H1 (cell line): ENCODE measurements around the gene TIE1. TPM values are rescaled to one million over a fixed set of nuclear protein-coding genes. Genes with fewer than 3 reads are reported as not detected.

Experiments
- CTCF ChIA-PET: fragments of 300-600 bp; sonication (Branson Sonifier 250); formaldehyde crosslinking; loops from one replicate; lab custom pipeline; 2021; ENCODE audit not compliant: partially characterized antibody; lab: Charles Lee
- POLR2A ChIA-PET: fragments of 300-600 bp; sonication (Branson Sonifier 250); formaldehyde crosslinking; loops from one replicate; lab custom pipeline; 2021; ENCODE audit warnings: inconsistent platforms; ENCODE audit not compliant: partially characterized antibody; lab: Charles Lee
- DNase-seq, 2 experiments: peaks; one replicate each; pipeline versions ENCODE4 v3.0.0 to v3.0.0-alpha.2; 2010 to 2022; ENCODE audit warnings: low spot score in 2 of 2, low read depth in 1 of 2, mixed read lengths in 1 of 2
- FAIRE-seq: peaks from 2 replicates; lab custom pipeline; 2011; peaks lifted over from hg19 to GRCh38; lab: Jason Lieb, UNC
- H2AFZ ChIP-seq: 2 replicates; pipeline ENCODE4 v1.8.1; 2012; ENCODE audit warnings: low read length, inconsistent platforms
- H2AK5ac ChIP-seq: 2 replicates; pipeline ENCODE4 v1.6.1; 2013; ENCODE audit warnings: low read depth, low read length
- H2BK120ac ChIP-seq: replicated peaks from 2 replicates; pipeline ENCODE3; 2013; ENCODE audit warnings: low read depth, low read length, inconsistent platforms
- H2BK12ac ChIP-seq: 2 replicates; pipeline ENCODE4 v1.6.1; 2013; ENCODE audit warnings: low read depth, low read length
- H2BK15ac ChIP-seq: 2 replicates; pipeline ENCODE4 v1.6.1; 2013; ENCODE audit warnings: low read length
- H2BK20ac ChIP-seq: 2 replicates; pipeline ENCODE4 v1.6.1; 2013; ENCODE audit warnings: low read length
- H2BK5ac ChIP-seq: 2 replicates; pipeline ENCODE4 v1.6.1; 2013; ENCODE audit warnings: low read depth, low read length
- H3K14ac ChIP-seq: 2 replicates; pipeline ENCODE4 v1.6.1; 2013; ENCODE audit warnings: inconsistent platforms; ENCODE audit not compliant: insufficient read length
- H3K18ac ChIP-seq: 2 replicates; pipeline ENCODE4 v1.6.1; 2013; ENCODE audit warnings: low read length; ENCODE audit errors: extremely low read depth
- H3K23ac ChIP-seq: 2 replicates; pipeline ENCODE4 v1.6.1; 2013; ENCODE audit warnings: inconsistent platforms; ENCODE audit not compliant: insufficient read length
- H3K23me2 ChIP-seq: 2 replicates; pipeline ENCODE4 v1.6.1; 2013; ENCODE audit warnings: low read depth, low read length
- H3K27ac ChIP-seq: 2 replicates; pipeline ENCODE4 v1.6.1; 2011; ENCODE audit warnings: low read depth, low read length, inconsistent platforms
- H3K27me3 ChIP-seq, 4 experiments: replicated peaks in 1 of 4; 1 replicate in 1 of 4; 2 replicates in 3 of 4; pipeline versions ENCODE4 v1.6.1 to v1.8.1; 2011 to 2013; ENCODE audit warnings: low read length in 3 of 4, mild to moderate bottlenecking in 3 of 4, inconsistent platforms in 2 of 4, mixed read lengths in 2 of 4, moderate library complexity in 1 of 4; ENCODE audit not compliant: control insufficient read depth in 3 of 4, insufficient read depth in 3 of 4; ENCODE audit errors: extremely low read depth in 1 of 4
- H3K36me3 ChIP-seq, 4 experiments: 2 replicates each; pipeline versions ENCODE4 v1.6.1 to v1.8.1; 2011 to 2013; ENCODE audit warnings: mild to moderate bottlenecking in 4 of 4, low read length in 3 of 4, moderate library complexity in 2 of 4, control low read depth in 1 of 4, inconsistent platforms in 1 of 4; ENCODE audit not compliant: insufficient read depth in 4 of 4, control insufficient read depth in 2 of 4
- H3K4ac ChIP-seq: replicated peaks from 2 replicates; pipeline ENCODE3; 2013; ENCODE audit warnings: low read length, low read depth, mixed read lengths, inconsistent platforms; ENCODE audit not compliant: insufficient read length
- H3K4me1 ChIP-seq, 4 experiments: replicated peaks in 1 of 4; 1 replicate in 1 of 4; 2 replicates in 3 of 4; pipeline versions ENCODE4 v1.6.1 to v1.8.1; 2011 to 2013; ENCODE audit warnings: low read length in 3 of 4, inconsistent platforms in 2 of 4, mixed read lengths in 1 of 4; ENCODE audit not compliant: insufficient read depth in 4 of 4, control insufficient read depth in 3 of 4
- H3K4me2 ChIP-seq, 2 experiments: 2 replicates each; pipeline versions ENCODE4 v1.6.1 to v1.8.1; 2011 to 2013; ENCODE audit warnings: low read depth in 2 of 2, low read length in 2 of 2, control low read depth in 1 of 2, inconsistent platforms in 1 of 2, mild to moderate bottlenecking in 1 of 2; ENCODE audit not compliant: insufficient read depth in 1 of 2
- H3K4me3 ChIP-seq, 4 experiments: fragments of 200-600, 300-600 bp in 1 of 4; sonication (generic), shearing (Covaris generic), sonication (Bioruptor Twin) in 1 of 4; 2 replicates each; pipeline versions ENCODE4 v1.5.1 to v1.8.1; 2011 to 2016; ENCODE audit warnings: low read length in 4 of 4, low read depth in 3 of 4, control low read depth in 2 of 4, inconsistent platforms in 2 of 4, mild to moderate bottlenecking in 2 of 4, mixed read lengths in 1 of 4, moderate library complexity in 1 of 4; ENCODE audit not compliant: insufficient read depth in 2 of 4; ENCODE audit errors: extremely low read depth in 1 of 4
- H3K56ac ChIP-seq: replicated peaks from 2 replicates; pipeline ENCODE3; 2013; ENCODE audit warnings: low read depth, mild to moderate bottlenecking, mixed read lengths, low read length, inconsistent platforms; ENCODE audit not compliant: insufficient read length
- H3K79me1 ChIP-seq: 2 replicates; pipeline ENCODE4 v1.6.1; 2013; ENCODE audit warnings: low read depth, low read length, control low read depth
- H3K79me2 ChIP-seq, 2 experiments: 2 replicates each; pipeline versions ENCODE4 v1.6.1 to v1.8.1; 2012 to 2013; ENCODE audit warnings: low read length in 2 of 2, mild to moderate bottlenecking in 2 of 2, inconsistent platforms in 1 of 2; ENCODE audit not compliant: insufficient read depth in 2 of 2, control insufficient read depth in 1 of 2
- H3K9ac ChIP-seq, 4 experiments: replicated peaks in 1 of 4; 1 replicate in 1 of 4; 2 replicates in 3 of 4; pipeline versions ENCODE4 v1.6.1 to v1.8.1; 2011 to 2013; ENCODE audit warnings: low read depth in 3 of 4, low read length in 3 of 4, control low read depth in 2 of 4, mild to moderate bottlenecking in 2 of 4, moderate library complexity in 2 of 4, inconsistent platforms in 1 of 4; ENCODE audit errors: extremely low read depth in 1 of 4
- H3K9me3 ChIP-seq, 2 experiments: 2 replicates each; pipeline versions ENCODE4 v1.6.1 to v1.8.1; 2012 to 2013; ENCODE audit warnings: mild to moderate bottlenecking in 2 of 2, moderate library complexity in 2 of 2, control low read depth in 1 of 2, inconsistent platforms in 1 of 2, low read depth in 1 of 2, low read length in 1 of 2, mixed read lengths in 1 of 2; ENCODE audit not compliant: insufficient read depth in 2 of 2
- H4K20me1 ChIP-seq, 2 experiments: replicated peaks in 1 of 2; 2 replicates each; pipeline versions ENCODE3 to v1.8.1; 2011 to 2013; ENCODE audit warnings: inconsistent platforms in 2 of 2, low read length in 2 of 2, mild to moderate bottlenecking in 1 of 2; ENCODE audit not compliant: insufficient read depth in 2 of 2, control insufficient read depth in 1 of 2
- H4K5ac ChIP-seq: 2 replicates; pipeline ENCODE4 v1.6.1; 2013; ENCODE audit warnings: low read length, low read depth, mixed read lengths, inconsistent platforms; ENCODE audit not compliant: insufficient read length
- H4K8ac ChIP-seq: 2 replicates; pipeline ENCODE4 v1.8.0; 2013; ENCODE audit warnings: mild to moderate bottlenecking, moderate library complexity, low read length, inconsistent platforms; ENCODE audit not compliant: insufficient read depth; ENCODE audit errors: extremely low read depth
- H4K91ac ChIP-seq: replicated peaks from 2 replicates; pipeline ENCODE3; 2013; ENCODE audit warnings: low read length, mixed read lengths, inconsistent platforms; ENCODE audit not compliant: insufficient read length
- HDAC6 ChIP-seq: IDR thresholded peaks from one replicate; pipeline ENCODE4 v1.7.1; 2012; ENCODE audit warnings: low read depth, mild to moderate bottlenecking, inconsistent platforms, low read length, moderate library complexity
- JUN ChIP-seq: IDR thresholded peaks from 2 replicates; pipeline ENCODE4 v1.6.1; 2011; ENCODE audit warnings: low read depth, mild to moderate bottlenecking, improper control_type of control experiment, low read length
- POLR2AphosphoS5 ChIP-seq: IDR thresholded peaks from 2 replicates; pipeline ENCODE4 v1.6.1; 2011; ENCODE audit warnings: low read depth, low read length
- POU5F1 ChIP-seq: IDR thresholded peaks from 2 replicates; pipeline ENCODE4 v1.6.1; 2011; ENCODE audit warnings: low read depth, mild to moderate bottlenecking, low read length, moderate library complexity
- RFX5 ChIP-seq: IDR thresholded peaks from 2 replicates; pipeline ENCODE4 v1.6.1; 2011; ENCODE audit warnings: low read depth, low read length, improper control_type of control experiment, borderline replicate concordance
- SIN3A ChIP-seq, 2 experiments: IDR thresholded peaks in 1 of 2; conservative IDR thresholded peaks in 1 of 2; 2 replicates each; pipeline ENCODE4 v1.6.1; 2011 to 2012; ENCODE audit warnings: low read length in 2 of 2, improper control_type of control experiment in 1 of 2, low read depth in 1 of 2, mild to moderate bottlenecking in 1 of 2
- SP2 ChIP-seq: IDR thresholded peaks from 2 replicates; pipeline ENCODE4 v1.6.1; 2012; ENCODE audit warnings: mild to moderate bottlenecking, low read length, inconsistent platforms
- TAF1 ChIP-seq: IDR thresholded peaks from 2 replicates; pipeline ENCODE4 v1.6.1; 2011; ENCODE audit warnings: mild to moderate bottlenecking, low read depth, low read length
- WGBS, 2 experiments: shearing (Covaris generic) in 1 of 2; methylation state at CpG; one replicate each; pipeline versions ENCODE4 v1.1.6 to v1.1.7; 2013 to 2015; ENCODE audit warnings: low lambda C conversion rate in 2 of 2, mixed read lengths in 2 of 2, inconsistent platforms in 1 of 2, low coverage in 1 of 2, missing lambda C conversion rate in 1 of 2; ENCODE audit not compliant: insufficient replicate concordance in 2 of 2, insufficient coverage in 1 of 2, insufficient read length in 1 of 2; ENCODE audit errors: extremely low coverage in 1 of 2, missing lambda C conversion rate in 1 of 2; 5-methylcytosine and 5-hydroxymethylcytosine counted together
- polyA plus RNA-seq, 7 experiments: library from polyadenylated mRNA; depleted of rRNA in 3 of 7; stranded (reverse) in 5 of 7; unstranded in 2 of 7; fragments of >200 nt in 5 of 7; fragments of 200-250 nt in 2 of 7; gene quantifications; 1 replicate in 5 of 7; 2 replicates in 1 of 7; 4 replicates in 1 of 7; pipeline versions ENCODE4 v1.2.1 to v1.2.3, GENCODE V29; 2011 to 2013; ENCODE audit warnings: missing spikeins in 2 of 7, mixed read lengths in 2 of 7
- total RNA-seq: library from RNA; stranded (reverse); fragmentation: NEBNext Ultra II Directional; extraction: Animal tissue kit (Norgen Biotek cat#: 25700); gene quantifications from 2 replicates; pipeline ENCODE4 v1.2.1, GENCODE V29; 2021

The TIE1 gene
- total and polyA plus RNA-seq, 2 of the 8 experiments (the other 6 are each of a cell fraction or from before 2014, with no cell fraction given): 0.74 to 2.2 TPM

DNA sequence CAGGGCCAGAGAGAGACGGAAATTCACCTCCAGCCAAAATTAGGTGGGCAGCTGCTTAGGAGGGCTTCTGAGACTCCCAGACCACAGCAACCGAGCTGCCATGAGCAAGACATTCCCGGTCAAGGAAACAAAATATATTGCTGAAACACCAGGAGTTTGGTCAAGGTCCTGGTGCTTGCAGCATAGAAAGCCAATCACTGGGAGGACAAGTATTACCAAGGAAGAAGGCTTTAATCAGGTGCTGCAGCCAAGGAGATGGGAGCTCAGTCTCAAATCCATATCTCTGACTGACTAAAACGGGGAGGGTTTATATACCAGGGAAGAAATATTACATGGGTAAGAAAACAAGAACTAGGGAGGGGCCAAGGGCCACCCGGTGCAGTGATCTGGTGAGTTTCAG is 49.8 kb upstream of the TIE1 start:
- DNase-seq: no peak
- Histone ChIP-seq H3K27ac (no peak overlapping the region), H4K8ac (peak overlapping the region; percentile 51; the same call in 1 of the 2 replicates), H4K5ac (no peak overlapping the region), H2BK12ac (no peak overlapping the region), H3K36me3 (no peaks in the 10 kb centered on the region), H3K23me2 (no peaks in the 10 kb centered on the region), H2BK120ac (no peak overlapping the region), H3K79me2 (no peaks in the 10 kb centered on the region), H3K56ac (no peak overlapping the region), H4K91ac (no peak overlapping the region), H2AK5ac (no peak overlapping the region), H3K79me1 (no peaks in the 10 kb centered on the region), H2BK5ac (no peak overlapping the region), H2BK20ac (no peak overlapping the region), H3K4me2 (no peak overlapping the region), H3K4me1 (no peaks in the 10 kb centered on the region), H4K20me1 (no peaks in the 10 kb centered on the region), H3K27me3 (no peaks in the 10 kb centered on the region), H3K14ac (no peak overlapping the region), H3K23ac (no peak overlapping the region), H3K4me3 (no peak overlapping the region), H3K18ac (no peak overlapping the region), H2AFZ (no peak overlapping the region), H3K9ac (no peak overlapping the region), H2BK15ac (no peak overlapping the region), H3K4ac (no peak overlapping the region), H3K9me3 (peaks cover 21 to 45% of the 10 kb centered on the region in 2 experiments)
- WGBS, 2 experiments: 83% methylated on average over 5 of the region's 5 CpGs; no CpG with 5 or more reads in 1 of the 2 experiments
- TF ChIP-seq POU5F1: no peak
- TF ChIP-seq POLR2AphosphoS5: no peak
- TF ChIP-seq JUN: no peak
- no peak for TF ChIP-seq HDAC6
- no peak for TF ChIP-seq RFX5
- TF ChIP-seq TAF1: no peak
- no peak for TF ChIP-seq SP2
- no peak for TF ChIP-seq SIN3A (conservative IDR thresholded peaks at IDR 0.05 in 1 of 2, IDR thresholded peaks at IDR 0.05 in 1 of 2; ENCODE audit: low read depth in 1 of 2, low read length in 2 of 2)
- POLR2A ChIA-PET: no interaction called here
- no peak for FAIRE-seq
- CTCF ChIA-PET: interaction anchor here (2.8 kb wide), 1 partner anchor 12 kb away, joined by 7 read pairs; no protein-coding TSS in a partner anchor
